Neural cell (in vitro differentiated cells): ENCODE results near the gene ENO3. TPM values are rescaled to one million over a fixed set of nuclear protein-coding genes. Genes with fewer than 3 reads are reported as not detected.

ENCODE experiments used
- H2AFZ ChIP-seq: fragments of 200-600, 300-800 bp; sonication (generic), shearing (Covaris generic); 2 replicates; pipeline ENCODE4 v1.6.0; 2014; ENCODE audit warnings: low read depth, mild to moderate bottlenecking, antibody characterized with exemption, low read length, moderate library complexity
- H3F3A ChIP-seq: fragments of 200-600 bp; shearing (Covaris generic); 2 replicates; pipeline ENCODE4 v1.6.1; 2016; ENCODE audit warnings: mild to moderate bottlenecking, moderate library complexity, mixed read lengths, antibody characterized with exemption, low read length; ENCODE audit not compliant: insufficient read depth, poor library complexity, severe bottlenecking
- H3K27ac ChIP-seq: fragments of 200-600, 300-800 bp; sonication (generic), shearing (Covaris generic); 2 replicates; pipeline ENCODE4 v1.5.1; 2014; ENCODE audit warnings: mild to moderate bottlenecking, low read length, moderate library complexity
- H3K27me3 ChIP-seq: fragments of 300-800, 200-600 bp; sonication (generic), shearing (Covaris generic); 2 replicates; pipeline ENCODE4 v1.6.0; 2014; ENCODE audit warnings: mild to moderate bottlenecking, low read depth, low read length, moderate library complexity; ENCODE audit not compliant: insufficient read depth
- H3K36me3 ChIP-seq: fragments of 300-800, 200-600 bp; sonication (generic), shearing (Covaris generic); 2 replicates; pipeline ENCODE4 v1.5.1; 2014; ENCODE audit warnings: mild to moderate bottlenecking, antibody characterized with exemption, low read length, moderate library complexity; ENCODE audit not compliant: insufficient read depth
- H3K4me2 ChIP-seq: fragments of 300-800, 200-600 bp; sonication (generic), shearing (Covaris generic); 2 replicates; pipeline ENCODE4 v1.6.0; 2014; ENCODE audit warnings: mild to moderate bottlenecking, low read length
- H3K4me3 ChIP-seq: fragments of 300-800, 200-600 bp; sonication (generic), shearing (Covaris generic); 2 replicates; pipeline ENCODE4 v1.5.1; 2014; ENCODE audit warnings: mild to moderate bottlenecking, low read length, moderate library complexity
- H3K79me2 ChIP-seq: fragments of 200-600 bp; shearing (Covaris generic); replicated peaks from 2 replicates; pipeline ENCODE4 v1.6.0; 2014; ENCODE audit warnings: mild to moderate bottlenecking, low read length, moderate library complexity; ENCODE audit not compliant: insufficient read depth
- H3K9ac ChIP-seq: fragments of 300-800, 200-600 bp; sonication (generic), shearing (Covaris generic); 2 replicates; pipeline ENCODE4 v1.6.1; 2016; ENCODE audit warnings: mild to moderate bottlenecking, low read length, mixed read lengths
- H3K9me2 ChIP-seq: fragments of 200-600 bp; shearing (Covaris generic); 2 replicates; pipeline ENCODE4 v1.6.1; 2016; ENCODE audit warnings: mild to moderate bottlenecking, low read length, mixed read lengths; ENCODE audit not compliant: insufficient read depth
- H3K9me3 ChIP-seq: fragments of 200-600, 300-800 bp; sonication (generic), shearing (Covaris generic); 2 replicates; pipeline ENCODE4 v1.6.1; 2016; ENCODE audit warnings: mild to moderate bottlenecking, mixed run types, low read length, moderate library complexity, mixed read lengths
- H4K20me1 ChIP-seq: fragments of 200-600 bp; shearing (Covaris generic); 2 replicates; pipeline ENCODE4 v1.6.1; 2016; ENCODE audit warnings: mild to moderate bottlenecking, mixed run types; ENCODE audit not compliant: insufficient read depth
- EP300 ChIP-seq: fragments of 450-650 bp; conservative IDR thresholded peaks from 2 replicates; pipeline ENCODE4 v1.6.1; 2014; ENCODE audit warnings: antibody characterized with exemption, mild to moderate bottlenecking, moderate library complexity; ENCODE audit not compliant: poor library complexity, severe bottlenecking
- EZH2 ChIP-seq: fragments of 200-600, 300-800 bp; shearing (Covaris generic), sonication (generic); IDR thresholded peaks from 2 replicates; pipeline ENCODE4 v1.6.1; 2014; ENCODE audit warnings: antibody characterized with exemption, low read length, borderline replicate concordance, mild to moderate bottlenecking; ENCODE audit not compliant: insufficient read depth, poor library complexity, severe bottlenecking
- MXI1 ChIP-seq: fragments of 450-650 bp; conservative IDR thresholded peaks from 2 replicates; pipeline ENCODE4 v1.6.1; 2014; ENCODE audit warnings: antibody characterized with exemption, mild to moderate bottlenecking; ENCODE audit not compliant: poor library complexity, severe bottlenecking
- POLR2AphosphoS5 ChIP-seq: IDR thresholded peaks from 2 replicates; pipeline ENCODE4 v1.6.1; 2012
- RAD21 ChIP-seq: fragments of 450-650 bp; conservative IDR thresholded peaks from 2 replicates; pipeline ENCODE4 v1.6.1; 2014; ENCODE audit warnings: antibody characterized with exemption, mild to moderate bottlenecking, moderate library complexity
- SMC3 ChIP-seq: fragments of 450-650 bp; conservative IDR thresholded peaks from 2 replicates; pipeline ENCODE4 v1.6.1; 2014; ENCODE audit warnings: antibody characterized with exemption, mild to moderate bottlenecking, moderate library complexity; ENCODE audit not compliant: poor library complexity
- TAF1 ChIP-seq: IDR thresholded peaks from 2 replicates; pipeline ENCODE4 v1.6.1; 2012; ENCODE audit warnings: low read depth
- polyA plus RNA-seq: library from polyadenylated mRNA; depleted of rRNA; stranded (reverse); fragments of >200 nt; gene quantifications from 2 replicates; pipeline ENCODE4 v1.2.3, GENCODE V29; 2014
- TF ChIP-seq, protein P1 (sequence below): fragments of 450-650 bp; IDR thresholded peaks from 2 replicates; pipeline ENCODE4 v1.5.1; 2014; ENCODE audit warnings: antibody characterized with exemption, mild to moderate bottlenecking, moderate library complexity; ENCODE audit not compliant: poor library complexity, severe bottlenecking
- TF ChIP-seq, protein P2 (sequence below): IDR thresholded peaks from 2 replicates; pipeline ENCODE4 v1.6.1; 2012; ENCODE audit warnings: borderline replicate concordance

The ENO3 gene
- polyA plus RNA-seq, 1 donor from 2014 or later, result 2.3 TPM

DNA sequence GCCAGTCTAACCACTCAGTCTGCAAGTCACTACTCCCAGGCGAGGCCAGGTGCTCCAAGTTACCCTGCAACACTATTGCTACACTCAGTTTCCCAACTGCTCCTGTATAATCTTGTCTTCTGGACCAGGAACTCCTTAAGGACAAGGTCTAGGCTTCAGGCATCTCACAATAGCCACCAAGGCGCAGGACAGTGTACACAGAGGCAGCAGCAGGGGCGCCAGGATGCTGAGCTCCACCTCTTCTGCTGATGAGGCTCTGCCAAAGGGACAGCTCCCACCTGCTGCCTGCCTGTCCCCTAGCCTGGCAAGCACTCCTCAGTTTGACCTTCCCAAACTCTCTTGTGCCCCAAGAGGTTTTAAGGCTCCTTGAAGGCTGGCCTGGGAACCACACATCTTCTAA lies 14.5 kb upstream of the ENO3 start:
- Histone ChIP-seq H3K4me2 (no peak overlapping the region), H4K20me1 (no peaks in the 10 kb centered on the region), H3K27ac (no peak overlapping the region), H3K4me3 (no peak overlapping the region), H2AFZ (no peak overlapping the region), H3K9me3 (no peaks in the 10 kb centered on the region), H3K9ac (no peak overlapping the region), H3K27me3 (no peaks in the 10 kb centered on the region), H3K36me3 (no peaks in the 10 kb centered on the region), H3K79me2 (peaks cover 19% of the 10 kb centered on the region), H3K9me2 (no peaks in the 10 kb centered on the region), H3F3A (no peaks in the 10 kb centered on the region)
- TF ChIP-seq POLR2AphosphoS5 (no peak), SMC3 (no peak), MXI1 (no peak), TAF1 (no peak), EP300 (no peak), EZH2 (no peak), RAD21 (no peak)
- TF ChIP-seq, protein P1, sequence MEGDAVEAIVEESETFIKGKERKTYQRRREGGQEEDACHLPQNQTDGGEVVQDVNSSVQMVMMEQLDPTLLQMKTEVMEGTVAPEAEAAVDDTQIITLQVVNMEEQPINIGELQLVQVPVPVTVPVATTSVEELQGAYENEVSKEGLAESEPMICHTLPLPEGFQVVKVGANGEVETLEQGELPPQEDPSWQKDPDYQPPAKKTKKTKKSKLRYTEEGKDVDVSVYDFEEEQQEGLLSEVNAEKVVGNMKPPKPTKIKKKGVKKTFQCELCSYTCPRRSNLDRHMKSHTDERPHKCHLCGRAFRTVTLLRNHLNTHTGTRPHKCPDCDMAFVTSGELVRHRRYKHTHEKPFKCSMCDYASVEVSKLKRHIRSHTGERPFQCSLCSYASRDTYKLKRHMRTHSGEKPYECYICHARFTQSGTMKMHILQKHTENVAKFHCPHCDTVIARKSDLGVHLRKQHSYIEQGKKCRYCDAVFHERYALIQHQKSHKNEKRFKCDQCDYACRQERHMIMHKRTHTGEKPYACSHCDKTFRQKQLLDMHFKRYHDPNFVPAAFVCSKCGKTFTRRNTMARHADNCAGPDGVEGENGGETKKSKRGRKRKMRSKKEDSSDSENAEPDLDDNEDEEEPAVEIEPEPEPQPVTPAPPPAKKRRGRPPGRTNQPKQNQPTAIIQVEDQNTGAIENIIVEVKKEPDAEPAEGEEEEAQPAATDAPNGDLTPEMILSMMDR, result no peak
- TF ChIP-seq, protein P2, sequence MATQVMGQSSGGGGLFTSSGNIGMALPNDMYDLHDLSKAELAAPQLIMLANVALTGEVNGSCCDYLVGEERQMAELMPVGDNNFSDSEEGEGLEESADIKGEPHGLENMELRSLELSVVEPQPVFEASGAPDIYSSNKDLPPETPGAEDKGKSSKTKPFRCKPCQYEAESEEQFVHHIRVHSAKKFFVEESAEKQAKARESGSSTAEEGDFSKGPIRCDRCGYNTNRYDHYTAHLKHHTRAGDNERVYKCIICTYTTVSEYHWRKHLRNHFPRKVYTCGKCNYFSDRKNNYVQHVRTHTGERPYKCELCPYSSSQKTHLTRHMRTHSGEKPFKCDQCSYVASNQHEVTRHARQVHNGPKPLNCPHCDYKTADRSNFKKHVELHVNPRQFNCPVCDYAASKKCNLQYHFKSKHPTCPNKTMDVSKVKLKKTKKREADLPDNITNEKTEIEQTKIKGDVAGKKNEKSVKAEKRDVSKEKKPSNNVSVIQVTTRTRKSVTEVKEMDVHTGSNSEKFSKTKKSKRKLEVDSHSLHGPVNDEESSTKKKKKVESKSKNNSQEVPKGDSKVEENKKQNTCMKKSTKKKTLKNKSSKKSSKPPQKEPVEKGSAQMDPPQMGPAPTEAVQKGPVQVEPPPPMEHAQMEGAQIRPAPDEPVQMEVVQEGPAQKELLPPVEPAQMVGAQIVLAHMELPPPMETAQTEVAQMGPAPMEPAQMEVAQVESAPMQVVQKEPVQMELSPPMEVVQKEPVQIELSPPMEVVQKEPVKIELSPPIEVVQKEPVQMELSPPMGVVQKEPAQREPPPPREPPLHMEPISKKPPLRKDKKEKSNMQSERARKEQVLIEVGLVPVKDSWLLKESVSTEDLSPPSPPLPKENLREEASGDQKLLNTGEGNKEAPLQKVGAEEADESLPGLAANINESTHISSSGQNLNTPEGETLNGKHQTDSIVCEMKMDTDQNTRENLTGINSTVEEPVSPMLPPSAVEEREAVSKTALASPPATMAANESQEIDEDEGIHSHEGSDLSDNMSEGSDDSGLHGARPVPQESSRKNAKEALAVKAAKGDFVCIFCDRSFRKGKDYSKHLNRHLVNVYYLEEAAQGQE, result no peak

DNA sequence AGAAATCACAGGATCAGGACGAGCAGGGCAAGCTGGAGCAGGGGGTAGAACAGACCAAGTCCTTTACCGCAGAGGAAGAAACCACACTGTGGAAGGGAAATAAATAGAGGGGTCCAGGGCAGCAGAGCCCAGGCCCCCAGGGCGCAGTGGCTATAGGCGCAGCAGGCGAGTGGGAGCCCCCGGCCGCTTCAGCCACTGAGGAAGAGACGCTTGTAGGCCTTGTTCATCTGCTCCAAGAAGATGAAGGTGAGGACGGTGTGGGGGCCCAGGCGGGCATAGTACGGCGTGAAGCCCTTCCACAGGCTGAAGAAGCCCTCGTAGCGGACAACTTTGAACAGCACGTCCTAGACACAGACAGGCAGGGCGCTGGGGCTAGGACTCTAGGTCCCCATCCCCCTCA lies 13.4 kb upstream of the ENO3 start:
- Histone ChIP-seq H3K4me2 (no peak overlapping the region), H3F3A (no peaks in the 10 kb centered on the region), H3K9ac (no peak overlapping the region), H4K20me1 (no peaks in the 10 kb centered on the region), H3K27ac (no peak overlapping the region), H3K9me2 (no peaks in the 10 kb centered on the region), H3K9me3 (no peaks in the 10 kb centered on the region), H2AFZ (no peak overlapping the region), H3K79me2 (peaks cover 20% of the 10 kb centered on the region), H3K27me3 (no peaks in the 10 kb centered on the region), H3K4me3 (no peak overlapping the region), H3K36me3 (no peaks in the 10 kb centered on the region)
- TF ChIP-seq TAF1 (no peak), MXI1 (no peak), RAD21 (no peak), SMC3 (no peak), POLR2AphosphoS5 (no peak)
- TF ChIP-seq, protein P1, result no peak
- TF ChIP-seq, protein P2, result no peak
